C4-2B (cell line): ENCODE results near the gene YJEFN3.

Experiments
- ZFX ChIP-seq: fragments of 450-650 bp; IDR thresholded peaks from 2 replicates; pipeline ENCODE4 v1.6.1; 2017
- TF ChIP-seq, protein P1 (sequence below): fragments of 450-650 bp; conservative IDR thresholded peaks from 2 replicates; pipeline ENCODE4 v1.5.1; 2017; ENCODE audit warnings: mild to moderate bottlenecking

DNA sequence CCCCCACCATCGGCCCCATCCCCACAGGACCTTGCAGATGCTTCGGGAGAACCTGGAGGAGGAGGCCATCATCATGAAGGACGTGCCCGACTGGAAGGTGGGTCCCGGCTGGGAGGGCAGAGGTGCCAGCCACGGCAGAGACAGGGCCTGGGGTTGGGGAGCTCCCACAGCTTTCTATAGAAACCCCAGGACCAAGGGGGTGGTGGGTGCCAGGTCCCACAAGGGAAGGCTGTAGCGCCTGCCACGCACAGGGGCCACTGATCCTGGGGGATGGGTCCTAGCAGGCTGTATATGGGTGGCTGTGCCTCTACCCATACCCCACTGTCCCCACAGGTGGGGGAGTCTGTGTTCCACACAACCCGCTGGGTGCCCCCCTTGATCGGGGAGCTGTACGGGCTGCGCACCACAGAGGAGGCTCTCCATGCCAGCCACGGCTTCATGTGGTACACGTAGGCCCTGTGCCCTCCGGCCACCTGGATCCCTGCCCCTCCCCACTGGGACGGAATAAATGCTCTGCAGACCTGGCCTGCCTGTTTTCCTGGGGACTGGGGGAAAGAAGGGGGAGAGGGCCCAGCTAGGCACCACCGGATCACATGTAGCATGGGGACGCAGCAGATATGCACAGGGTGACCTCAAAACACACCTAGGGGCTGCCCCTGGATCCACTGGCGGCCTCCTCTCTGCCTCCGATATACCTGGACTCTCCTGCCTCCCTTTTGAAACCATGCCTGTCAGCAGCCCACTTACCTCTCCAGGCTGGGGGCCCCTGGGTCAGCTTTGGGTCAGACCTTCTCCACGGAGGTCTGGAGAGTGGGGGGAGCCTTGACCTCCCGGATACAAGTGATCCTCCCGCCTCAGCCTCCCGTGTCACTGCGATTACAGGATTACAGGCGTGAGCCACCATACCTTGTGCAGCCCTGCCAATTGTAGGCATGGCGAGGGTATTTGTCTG, 761 bp upstream of the YJEFN3 start:
- TF ChIP-seq, protein P1, sequence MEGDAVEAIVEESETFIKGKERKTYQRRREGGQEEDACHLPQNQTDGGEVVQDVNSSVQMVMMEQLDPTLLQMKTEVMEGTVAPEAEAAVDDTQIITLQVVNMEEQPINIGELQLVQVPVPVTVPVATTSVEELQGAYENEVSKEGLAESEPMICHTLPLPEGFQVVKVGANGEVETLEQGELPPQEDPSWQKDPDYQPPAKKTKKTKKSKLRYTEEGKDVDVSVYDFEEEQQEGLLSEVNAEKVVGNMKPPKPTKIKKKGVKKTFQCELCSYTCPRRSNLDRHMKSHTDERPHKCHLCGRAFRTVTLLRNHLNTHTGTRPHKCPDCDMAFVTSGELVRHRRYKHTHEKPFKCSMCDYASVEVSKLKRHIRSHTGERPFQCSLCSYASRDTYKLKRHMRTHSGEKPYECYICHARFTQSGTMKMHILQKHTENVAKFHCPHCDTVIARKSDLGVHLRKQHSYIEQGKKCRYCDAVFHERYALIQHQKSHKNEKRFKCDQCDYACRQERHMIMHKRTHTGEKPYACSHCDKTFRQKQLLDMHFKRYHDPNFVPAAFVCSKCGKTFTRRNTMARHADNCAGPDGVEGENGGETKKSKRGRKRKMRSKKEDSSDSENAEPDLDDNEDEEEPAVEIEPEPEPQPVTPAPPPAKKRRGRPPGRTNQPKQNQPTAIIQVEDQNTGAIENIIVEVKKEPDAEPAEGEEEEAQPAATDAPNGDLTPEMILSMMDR: no peak
- no peak for TF ChIP-seq ZFX
